Skeletal muscle cell (primary cell): ENCODE results near the gene LRCH3.

Source experiments
- DNase-seq: peaks from one replicate; pipeline ENCODE4 v3.0.0-alpha.2; 2010; ENCODE audit warnings: low read depth
- H3K4me3 ChIP-seq: 2 replicates; pipeline ENCODE4 v1.5.1; 2011; ENCODE audit warnings: low read depth, mild to moderate bottlenecking, control low read depth, low read length, moderate library complexity

Gene LRCH3

DNA sequence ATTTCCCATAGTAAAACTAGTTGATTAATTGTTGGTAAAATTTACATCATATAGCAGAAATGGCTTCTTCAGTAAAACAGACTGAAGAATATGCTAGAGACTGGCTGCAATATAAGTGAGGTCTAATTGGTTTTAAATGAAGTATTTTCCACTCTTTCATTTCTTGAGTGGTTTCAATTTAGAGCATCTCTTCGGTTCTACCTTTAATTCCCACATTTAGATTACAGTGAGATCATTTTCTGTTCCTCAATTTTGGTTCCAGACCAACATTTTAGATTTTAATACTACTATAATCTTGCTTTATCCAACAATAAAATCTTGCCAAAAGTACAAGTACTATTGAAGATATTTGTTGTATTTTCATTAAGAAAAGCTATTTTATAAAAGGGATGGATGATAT is 1.0 kb upstream of the LRCH3 start:
- no peak for DNase-seq
- no peak overlapping the region for H3K4me3 ChIP-seq

DNA sequence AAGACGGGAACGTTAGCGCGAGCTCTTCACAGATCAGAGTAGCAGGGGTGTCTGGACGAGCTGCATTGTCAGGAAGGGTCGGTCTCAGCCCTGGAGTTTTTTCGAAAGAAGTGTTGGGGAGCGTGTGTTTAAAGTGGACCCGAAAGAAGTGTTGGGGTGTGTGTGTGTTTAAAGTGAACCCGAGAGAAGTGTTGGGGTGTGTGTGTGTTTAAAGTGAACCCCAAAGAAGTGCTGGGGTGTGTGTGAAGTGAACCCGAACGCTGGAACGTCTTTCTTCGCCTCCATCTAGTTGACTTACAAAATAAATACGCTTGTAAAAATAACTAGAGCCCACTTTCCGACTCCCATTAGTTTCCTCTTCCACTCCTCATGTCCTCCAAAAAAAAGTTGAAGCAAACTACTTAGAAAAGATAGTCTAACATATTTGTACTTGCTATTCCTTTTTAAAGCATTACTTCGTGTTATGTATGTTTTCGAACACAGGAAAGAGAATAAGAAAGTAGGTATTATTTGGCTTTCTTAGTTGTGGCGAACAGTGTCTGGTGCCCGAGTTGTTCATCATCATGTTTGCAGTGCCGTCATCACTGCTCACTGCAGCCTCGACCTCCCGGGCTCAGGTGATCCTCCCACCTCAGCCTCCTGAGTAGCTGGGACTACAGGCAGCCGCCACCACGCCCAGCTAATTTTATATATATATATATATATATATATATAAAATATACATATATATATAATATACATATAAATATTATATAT is 1.0 kb downstream of the LRCH3 start:
- peak overlapping the region; percentile 74 for H3K4me3 ChIP-seq
- no peak for DNase-seq

DNA sequence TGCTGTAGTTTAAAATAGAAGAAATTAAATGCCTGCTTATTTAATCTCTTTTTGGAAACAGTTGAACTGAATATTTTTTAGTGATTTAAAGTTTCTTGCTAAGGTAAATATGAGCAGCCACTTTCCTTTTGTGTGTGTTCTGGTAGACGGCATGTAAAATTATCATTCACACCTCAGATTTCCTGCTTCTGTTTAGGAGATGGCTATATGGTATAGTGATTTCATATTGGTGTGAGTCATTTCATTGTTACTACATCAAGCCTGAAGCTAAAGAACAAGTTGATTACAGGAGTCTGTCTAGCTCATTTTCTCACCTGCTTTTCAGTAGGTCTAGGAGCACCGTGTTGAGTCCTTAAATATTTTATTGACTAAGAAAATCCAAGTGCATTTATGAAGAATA is 2.2 kb downstream of the LRCH3 start:
- no peak for DNase-seq
- no peak overlapping the region for H3K4me3 ChIP-seq

DNA sequence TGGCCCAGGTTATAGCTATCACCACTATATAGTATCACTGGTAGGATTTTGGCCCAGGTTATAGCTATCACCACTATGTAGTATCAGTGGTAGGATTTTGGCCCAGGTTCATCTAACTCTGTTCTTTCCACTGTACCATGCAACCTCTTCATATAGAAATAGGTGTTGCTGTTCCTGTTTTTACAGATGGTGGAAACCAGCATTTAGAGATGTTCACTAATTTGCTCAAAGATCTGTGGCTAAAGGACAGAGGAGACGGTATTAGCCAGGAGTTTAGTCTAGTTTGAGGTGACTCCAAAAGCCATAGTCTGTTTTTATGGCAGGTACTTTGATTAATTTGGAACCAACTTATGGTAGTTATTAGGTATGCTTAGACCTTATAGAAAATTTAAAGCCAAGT is 3.1 kb downstream of the LRCH3 start:
- H3K4me3 ChIP-seq = no peak overlapping the region
- DNase-seq = no peak

DNA sequence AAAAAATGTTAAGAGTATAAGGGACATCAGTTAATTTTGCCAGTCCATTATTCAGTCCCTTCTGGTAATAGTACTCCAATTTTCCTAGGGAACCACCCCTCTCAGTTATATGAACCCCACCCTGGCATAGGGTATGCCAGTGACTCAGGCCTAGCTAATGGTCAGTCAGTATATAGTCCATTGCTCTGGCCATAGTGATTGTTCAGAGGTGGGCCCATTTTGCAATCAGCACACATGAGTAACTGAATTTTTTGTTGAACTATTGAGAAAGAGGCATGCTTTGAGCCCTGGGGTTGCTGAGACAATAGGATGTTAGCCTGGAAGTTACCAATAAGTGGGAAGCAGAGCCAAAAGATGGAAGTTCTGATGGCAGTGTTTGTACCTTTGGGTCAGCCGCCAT is 4.1 kb downstream of the LRCH3 start:
- DNase-seq = peak; percentile 72
- H3K4me3 ChIP-seq = no peak overlapping the region

DNA sequence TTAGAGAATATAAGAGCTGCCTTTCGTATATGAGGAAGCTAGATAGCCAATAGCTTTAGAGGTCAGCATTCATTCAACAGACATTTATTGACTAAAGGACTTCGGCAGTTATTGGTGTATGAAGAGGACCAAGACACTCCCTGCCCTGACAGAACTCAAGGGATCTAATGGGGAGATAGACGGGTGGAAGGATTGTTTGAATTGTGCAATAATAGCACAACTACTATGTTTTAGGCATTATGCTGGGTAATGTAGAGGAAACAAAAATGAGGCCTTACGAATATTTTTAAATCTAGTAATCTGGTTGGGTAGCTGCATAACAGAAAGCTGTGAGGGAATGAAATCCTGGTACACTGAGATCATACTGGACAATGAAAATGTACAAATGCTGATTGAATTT is 5.0 kb downstream of the LRCH3 start:
- DNase-seq = no peak

DNA sequence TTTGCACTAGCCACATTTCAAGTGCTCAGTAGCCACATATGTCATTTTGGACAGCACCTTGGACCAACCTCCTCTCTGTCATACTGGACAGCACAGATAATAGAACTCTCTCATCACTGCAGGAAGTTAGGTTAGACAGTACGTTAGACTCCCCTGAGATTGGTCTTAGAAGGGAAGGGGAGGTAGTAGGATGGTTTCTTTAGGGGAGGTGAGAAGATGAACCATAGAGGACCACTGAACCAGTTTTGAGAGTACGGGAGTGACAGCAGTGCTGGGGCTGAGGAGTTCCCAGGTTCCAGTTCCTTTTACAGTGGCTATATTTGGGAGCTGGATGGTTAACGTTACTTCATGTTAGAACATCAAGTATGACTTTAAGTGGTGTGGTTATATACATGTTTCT is 7.8 kb downstream of the LRCH3 start:
- no peak for DNase-seq
- no peak overlapping the region for H3K4me3 ChIP-seq

More for the DNA sequence above, 5.0 kb downstream of the LRCH3 start:
- H3K4me3 ChIP-seq = no peak overlapping the region

DNA sequence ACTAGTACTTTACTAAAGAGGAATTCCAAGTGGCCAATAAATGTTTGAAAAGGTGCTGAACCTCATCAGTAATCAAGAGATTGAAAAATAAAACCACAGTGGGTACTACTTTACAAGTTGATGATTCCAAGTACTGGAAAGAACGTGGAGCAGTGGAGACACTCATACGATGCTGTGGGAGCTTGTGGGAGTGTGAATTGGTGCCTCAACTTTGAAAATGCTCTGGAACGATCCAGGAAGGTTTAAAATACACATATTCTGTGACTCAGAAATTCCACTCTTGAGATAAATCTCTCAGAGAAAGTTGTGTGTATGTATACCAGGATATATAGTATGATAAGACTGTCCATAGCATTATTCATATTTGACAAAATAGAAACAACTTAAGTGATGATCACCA is 9.3 kb downstream of the LRCH3 start:
- DNase-seq = no peak

DNA sequence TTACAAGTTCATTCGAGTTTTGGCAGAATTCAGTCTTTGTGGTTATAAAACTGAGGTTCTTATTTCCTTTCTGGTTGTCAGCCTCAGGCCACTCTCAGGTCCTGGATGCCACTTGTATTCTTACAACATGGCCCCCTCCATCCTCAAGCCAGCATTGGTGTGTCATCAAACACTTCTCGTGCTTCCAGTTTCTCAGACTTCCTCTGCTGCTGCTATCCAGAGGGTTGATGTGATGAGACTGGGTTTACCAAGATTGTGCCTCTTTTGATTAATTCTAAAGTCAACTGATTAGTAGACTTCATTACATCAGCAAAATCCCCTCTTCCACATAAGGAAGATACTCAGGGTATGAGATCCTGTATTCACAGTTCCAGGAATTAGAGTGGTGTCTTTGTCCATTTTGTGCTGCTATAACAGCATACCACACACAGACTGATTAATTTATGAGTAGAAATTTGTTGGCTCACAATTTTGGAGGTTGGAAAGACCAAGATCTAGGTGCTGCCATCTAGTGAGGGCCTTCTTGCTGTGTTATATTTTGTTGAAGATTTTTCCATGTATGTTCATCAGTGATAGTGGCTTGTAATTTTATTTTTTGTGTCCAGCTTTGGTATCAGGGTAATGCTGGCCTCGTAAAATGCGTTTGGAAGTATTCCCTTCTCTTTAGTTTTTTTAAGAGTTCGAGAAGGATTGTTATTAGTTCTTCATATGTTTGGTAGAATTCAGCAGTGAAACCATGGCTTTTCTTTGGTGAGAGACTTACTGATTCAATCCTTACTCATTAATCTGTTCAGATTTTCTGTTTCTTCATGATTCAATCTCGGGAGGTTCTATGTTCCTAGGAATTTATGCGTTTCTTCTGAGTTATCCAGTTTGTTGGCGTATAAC is 11.1 kb downstream of the LRCH3 start:
- no peak for DNase-seq
- H3K4me3 ChIP-seq = no peak overlapping the region

More for the DNA sequence above, 9.3 kb downstream of the LRCH3 start:
- no peak overlapping the region for H3K4me3 ChIP-seq

DNA sequence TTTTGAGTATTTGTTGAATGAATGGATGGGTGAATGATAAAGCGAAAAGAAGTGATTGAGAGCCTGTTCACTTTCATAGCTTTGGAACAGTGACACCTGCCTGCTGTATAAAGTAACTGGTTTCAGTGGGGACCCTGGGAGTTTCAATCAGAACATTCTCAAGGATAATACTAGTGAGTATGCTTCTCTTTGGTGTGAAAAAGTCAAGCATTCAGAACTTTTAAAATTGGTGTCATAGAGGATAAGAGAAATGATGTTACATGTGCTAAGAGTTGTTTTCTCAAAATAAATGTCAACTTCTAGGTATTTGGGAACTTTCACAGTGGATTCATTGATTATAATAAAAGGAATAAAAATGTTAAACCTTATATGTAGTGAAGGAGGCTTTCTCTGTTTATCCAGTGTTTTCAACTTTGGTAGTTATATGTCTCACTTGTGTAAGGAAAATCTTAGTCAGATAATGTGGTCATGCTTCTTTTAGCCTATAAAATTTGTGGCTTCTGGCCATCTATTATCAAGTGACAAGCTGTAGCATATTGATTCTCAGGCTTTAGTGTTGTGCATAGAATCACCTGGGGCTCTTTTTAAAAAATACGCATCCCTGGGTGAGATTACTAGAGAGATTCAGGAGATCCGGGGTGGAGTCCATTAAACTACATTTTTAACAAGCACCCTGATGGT is 11.9 kb downstream of the LRCH3 start:
- DNase-seq = no peak
- H3K4me3 ChIP-seq = no peak overlapping the region

DNA sequence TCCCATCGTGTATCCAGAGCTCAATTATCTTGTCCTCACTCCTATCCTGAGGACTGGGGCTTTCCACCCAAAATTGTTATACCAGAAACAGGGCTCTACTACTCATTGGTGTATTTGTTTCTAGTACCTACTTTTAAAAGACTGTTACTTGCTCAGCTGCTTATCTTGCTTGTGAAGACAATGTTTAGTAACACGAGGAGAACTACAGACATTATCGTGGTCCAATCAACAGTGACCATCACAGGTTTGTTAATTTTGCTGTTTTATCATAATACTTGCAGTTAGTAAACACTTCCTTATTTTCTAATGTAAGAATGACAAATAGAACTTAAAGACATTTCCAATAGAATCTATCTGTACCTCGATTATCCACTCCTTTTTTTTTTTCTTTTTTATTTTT is 13.5 kb downstream of the LRCH3 start:
- no peak for DNase-seq
- no peak overlapping the region for H3K4me3 ChIP-seq

DNA sequence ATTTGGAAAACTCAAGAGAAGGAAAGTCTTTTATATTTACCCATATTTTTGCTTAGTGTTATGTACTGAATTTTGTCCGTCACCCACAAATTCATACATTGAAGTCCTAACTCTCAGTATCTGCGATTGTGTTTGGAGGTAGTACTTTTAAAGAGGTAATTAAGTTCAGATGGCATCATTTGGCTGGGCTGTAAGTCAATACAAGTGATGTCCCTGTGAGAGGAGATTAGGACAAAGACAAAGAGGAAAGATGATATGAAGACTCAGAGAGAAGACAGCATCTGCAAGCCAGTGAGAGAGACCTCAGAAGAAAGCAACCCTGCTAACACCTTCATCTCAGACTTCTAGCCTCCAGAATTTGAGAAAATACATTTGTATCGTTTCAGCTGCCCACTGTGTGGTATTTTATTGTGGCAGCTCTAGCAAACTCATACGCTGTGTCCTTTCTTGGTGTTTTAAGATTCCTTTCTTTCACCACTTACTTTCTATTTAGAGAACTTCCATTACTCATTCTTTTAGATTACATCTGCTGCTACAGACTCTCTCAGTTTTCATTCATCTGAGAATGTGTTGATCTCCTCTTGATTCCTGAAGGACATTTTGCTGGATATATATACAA is 17.0 kb downstream of the LRCH3 start:
- H3K4me3 ChIP-seq = no peak overlapping the region
- DNase-seq = no peak

DNA sequence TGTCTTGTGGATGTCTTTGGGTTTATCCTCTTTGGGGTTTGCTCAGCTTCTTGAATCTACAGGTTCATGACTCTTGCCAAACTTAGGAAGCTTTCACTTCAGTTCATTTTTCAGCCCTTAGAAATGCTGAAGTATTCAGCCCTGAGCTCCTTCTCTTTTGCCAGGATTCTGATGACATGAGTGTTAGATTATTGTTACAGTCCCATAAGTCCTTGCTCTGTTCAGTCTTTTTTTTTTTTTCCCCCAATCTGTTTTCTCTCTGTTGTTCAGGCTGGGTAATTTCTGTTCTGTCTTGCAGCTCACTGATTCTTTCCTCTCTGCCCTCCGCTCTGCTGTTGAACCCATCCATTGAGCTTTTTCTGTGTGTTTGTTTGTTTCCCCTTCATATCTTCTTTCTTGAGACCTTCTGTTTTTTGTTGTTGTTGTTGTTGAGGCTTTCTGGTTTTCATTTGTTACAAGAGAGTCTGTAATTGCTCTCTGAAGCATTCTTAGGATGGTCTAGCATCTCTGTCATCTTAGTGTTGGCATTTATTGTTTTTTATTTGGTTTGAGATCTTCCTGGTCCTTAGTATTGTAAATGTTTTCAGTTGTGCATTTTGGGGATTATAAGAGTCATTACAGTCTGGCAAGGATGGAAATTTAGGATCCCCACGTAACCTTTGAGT is 18.4 kb downstream of the LRCH3 start:
- no peak for DNase-seq
- no peak overlapping the region for H3K4me3 ChIP-seq

DNA sequence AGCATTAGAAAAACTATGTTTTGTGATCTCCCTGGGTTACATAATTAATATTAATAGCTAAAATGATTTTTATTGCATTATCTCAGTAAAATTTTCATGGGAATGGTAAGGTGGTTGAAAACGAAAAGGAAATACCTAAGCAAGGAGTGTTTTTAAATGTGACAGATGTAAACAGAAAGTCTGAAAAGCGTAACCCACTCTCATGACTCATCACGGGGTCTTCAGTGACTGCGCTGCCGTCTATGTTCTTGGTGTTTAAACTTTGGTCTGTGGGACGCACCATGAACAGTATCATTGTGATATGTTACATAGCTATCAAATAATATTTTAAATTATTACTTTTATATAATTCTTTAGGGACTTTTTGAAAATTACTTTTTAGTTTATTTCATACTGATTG is 19.8 kb downstream of the LRCH3 start:
- H3K4me3 ChIP-seq = no peak overlapping the region
- no peak for DNase-seq

DNA sequence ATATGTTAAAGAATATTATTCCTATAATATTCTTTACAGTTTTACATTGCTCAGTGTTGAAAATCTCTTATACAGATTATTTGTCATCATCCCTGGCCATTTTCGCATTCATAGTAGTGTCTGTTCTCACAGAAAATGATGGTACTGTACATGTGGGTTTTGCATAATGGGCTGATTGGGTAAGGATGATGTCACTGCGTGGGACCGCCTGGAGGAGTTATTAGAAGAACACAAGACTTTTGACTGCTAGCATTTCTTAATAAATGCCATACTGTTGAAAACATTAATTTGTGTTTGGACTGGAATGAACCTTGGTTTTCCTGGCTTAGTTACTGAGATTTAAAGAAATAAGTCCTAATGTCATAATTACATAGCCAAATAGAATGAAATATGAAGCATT is 20.3 kb downstream of the LRCH3 start:
- no peak for DNase-seq
- no peak overlapping the region for H3K4me3 ChIP-seq

DNA sequence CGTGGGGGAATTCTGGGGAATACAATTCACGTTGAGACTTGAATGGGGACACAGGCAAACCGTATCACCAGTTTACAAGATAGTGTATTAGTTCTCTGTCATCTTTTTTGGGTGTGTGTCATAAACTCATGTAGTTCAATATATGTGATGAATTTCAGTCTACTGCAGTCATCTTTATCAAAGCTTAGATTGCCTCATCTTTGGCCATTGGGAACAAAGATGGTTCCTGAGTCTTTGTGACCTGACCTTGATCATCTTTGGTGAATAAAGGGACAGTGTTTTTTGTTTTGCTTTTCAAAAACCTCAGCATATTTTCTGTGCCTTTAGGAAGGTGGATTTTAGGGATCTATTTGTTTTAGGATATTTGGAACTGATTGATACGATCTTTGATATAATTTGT is 23.3 kb downstream of the LRCH3 start:
- no peak for DNase-seq
- no peak overlapping the region for H3K4me3 ChIP-seq

DNA sequence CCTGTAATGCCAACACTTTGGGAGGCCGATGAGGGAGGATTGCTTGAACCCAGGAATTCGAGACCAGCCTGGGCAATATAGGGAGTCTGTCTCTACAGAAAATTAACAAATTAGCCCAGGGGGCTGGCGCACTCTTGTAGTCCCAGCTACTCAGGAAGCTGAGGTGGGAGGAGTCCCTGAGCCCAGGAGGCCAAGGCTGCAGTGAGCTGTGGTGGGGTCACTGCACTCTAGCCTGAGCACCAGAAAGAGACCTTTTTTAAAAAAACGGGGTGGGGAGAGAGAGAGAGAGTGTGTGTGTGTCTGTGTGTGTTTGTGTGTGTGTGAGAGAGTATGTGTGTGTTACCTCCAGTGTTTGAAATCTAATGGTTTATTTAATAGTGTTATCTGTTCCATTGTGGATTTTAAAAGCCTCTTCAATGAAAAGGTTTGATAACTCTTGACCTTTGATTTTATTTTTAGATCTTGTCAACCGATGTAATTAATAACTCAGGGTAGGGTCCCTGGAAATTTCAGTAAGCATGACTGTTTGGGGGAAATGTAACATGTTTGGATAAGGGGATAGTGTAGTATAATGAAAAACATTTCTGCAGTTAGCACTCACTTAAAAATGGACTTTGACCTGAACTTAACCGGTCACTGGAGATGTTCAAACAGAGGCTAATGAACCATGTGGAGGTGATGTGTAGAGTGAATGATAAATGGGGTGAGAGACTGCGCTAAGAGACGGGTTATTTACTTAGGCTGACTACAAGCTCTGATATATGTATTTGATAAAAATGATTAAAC is 29.7 kb downstream of the LRCH3 start:
- no peak overlapping the region for H3K4me3 ChIP-seq
- DNase-seq = no peak

DNA sequence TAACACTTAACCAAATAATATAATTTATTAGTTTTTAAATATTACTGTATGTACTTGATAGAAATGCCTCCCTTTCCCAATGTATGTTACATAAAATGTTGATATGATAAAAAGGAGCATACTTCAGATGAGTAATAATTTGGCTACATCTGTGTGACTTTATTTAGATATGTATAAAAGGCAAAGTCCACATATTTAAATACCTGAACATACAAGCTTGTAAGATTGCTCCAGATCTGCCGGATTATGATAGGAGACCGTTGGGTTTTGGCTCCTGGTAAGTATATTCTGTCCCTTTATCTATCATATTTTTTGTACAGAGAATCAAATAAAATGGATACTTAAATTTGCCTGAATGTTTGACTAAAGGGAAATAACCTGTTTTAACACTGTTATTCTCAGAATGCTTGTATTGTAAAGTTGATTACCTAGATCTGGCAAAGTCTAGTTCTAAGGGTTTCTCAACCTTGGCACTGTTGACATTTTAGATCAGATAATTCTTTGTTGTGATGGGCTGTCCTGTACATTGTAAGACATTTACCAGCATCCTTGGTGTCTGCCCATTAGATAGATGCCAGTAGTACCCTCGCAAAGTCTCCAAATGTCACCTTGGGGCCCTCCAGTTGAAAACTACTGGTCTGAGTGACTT is 38.5 kb downstream of the LRCH3 start:
- no peak for DNase-seq

More for the DNA sequence above, 38.5 kb downstream of the LRCH3 start:
- H3K4me3 ChIP-seq = no peak overlapping the region
